GM21528 (cell line): ENCODE results near the gene ATP6V0A1.

Source experiments
- ATAC-seq: cut with Tn5 transposase; IDR thresholded peaks from one replicate; pipeline ENCODE4 v1.9.1; 2021; ENCODE audit warnings: mild to moderate bottlenecking, moderate library complexity; ENCODE audit not compliant: unreplicated experiment, low FRiP score

The ATP6V0A1 gene

DNA sequence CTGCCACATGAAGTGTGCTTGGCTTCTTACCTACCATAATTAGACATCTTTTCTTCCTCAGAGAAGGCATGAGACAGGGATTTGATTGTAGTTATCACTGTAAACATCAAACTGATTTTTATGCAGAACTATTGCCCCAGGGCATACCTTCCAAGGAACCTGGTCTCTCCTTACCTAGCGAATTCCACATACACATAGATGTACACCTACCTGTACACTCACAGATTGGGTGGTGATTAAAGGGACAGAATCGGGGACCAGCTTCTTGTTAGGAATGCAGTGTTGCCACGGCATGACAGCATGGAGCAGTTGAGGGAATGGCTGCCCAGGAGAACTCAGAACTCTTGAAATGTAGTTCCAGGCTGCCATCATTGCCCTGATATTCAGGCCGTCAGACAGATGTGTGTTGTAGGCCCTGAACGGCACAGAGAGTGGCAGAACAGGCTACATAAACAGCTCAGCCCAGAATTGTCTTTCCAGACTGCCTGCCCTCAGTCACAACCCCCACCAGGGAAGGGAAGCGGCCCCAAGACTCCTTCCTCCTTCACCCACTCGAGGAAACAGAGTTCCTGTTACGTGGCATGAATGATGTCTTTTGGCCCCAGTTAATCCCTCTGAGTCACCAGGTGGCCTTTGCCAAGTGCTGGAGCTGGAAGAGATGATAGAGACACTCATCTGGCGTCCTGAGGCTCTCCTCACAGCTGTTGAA, 59.5 kb downstream of the ATP6V0A1 start:
- ATAC-seq: no peak

DNA sequence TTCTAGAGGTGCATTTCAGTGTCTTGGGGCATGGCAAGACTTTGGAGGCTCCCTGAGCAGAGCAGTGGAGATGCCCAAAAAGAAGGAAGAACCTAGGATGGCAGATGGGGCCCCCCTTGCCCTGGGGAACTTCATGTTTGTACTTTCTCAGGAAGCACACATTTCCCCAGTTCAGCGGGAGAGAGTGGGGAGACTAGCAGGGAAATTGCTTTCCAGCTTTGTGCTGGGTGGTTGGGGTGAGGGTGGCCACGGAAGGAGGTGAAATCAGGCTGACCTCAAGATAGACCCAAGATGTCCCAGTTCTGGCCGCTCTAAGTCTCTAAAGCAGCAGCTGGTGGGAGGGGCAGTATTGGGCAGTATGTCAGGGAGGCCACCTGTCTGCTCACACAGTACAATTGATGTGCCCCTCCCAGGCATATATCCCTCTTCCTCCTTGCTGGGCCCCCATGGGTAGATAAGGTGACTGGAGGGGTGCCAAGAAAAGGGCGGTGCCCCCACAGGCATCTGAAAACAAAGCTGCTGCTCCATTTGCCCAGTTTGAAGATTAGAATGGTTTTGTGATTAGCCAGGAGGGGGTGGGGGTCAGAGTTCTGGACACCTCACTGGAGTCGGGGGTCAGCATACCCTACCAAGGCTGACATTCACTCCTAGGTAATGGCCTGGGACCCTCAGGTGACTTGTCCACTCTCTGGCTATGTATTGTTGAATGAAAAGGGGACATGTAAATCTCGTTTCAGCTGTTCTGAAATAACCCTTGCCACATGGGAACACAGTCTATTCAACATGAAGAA, 60.3 kb downstream of the ATP6V0A1 start:
- no peak for ATAC-seq

DNA sequence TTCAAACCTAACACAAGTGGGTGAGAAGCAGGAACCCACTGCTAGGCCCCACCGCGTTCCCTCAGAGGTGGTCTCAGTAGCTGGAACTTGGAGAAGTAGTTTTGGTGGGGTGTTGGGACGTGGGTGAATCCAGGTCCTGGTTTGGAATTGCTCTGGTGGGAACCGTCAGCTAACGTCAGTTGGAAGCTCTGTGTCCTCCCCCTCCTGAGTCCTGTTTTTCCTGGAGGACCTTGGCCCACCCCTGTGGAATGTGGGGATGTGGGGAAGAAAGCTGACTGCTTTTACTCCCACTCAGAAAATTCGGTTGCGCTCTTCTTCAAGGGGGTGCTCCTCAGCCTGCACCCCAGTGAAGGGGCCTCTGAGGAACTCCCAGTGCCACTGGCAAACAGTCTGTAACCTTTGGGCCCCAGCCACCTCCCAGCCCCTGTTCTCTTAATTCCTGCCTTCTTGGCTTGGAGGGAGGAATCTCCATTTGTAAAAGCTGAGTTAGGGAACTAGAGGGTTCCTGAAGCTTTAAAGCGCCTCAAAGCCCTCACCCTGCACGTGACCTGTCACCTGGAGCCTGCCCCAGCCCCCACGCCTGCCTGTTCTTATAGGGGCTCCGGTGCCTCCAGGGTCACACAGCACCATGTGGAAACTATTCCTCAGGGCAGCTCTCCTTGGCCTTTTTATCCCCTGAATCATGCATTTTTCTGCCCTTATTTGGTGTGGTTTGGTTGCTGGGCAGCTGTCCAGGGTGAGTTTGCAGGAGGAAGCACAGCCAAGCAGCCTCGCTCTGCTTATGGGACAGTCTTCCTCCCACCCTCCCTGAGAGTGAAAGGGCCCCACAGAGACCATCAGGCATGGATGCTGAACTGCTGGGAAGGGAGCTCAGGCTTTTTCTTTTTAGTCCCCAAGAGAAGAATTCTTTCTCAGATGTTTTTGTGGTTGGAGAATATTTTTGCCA, 61.1 kb downstream of the ATP6V0A1 start:
- no peak for ATAC-seq

DNA sequence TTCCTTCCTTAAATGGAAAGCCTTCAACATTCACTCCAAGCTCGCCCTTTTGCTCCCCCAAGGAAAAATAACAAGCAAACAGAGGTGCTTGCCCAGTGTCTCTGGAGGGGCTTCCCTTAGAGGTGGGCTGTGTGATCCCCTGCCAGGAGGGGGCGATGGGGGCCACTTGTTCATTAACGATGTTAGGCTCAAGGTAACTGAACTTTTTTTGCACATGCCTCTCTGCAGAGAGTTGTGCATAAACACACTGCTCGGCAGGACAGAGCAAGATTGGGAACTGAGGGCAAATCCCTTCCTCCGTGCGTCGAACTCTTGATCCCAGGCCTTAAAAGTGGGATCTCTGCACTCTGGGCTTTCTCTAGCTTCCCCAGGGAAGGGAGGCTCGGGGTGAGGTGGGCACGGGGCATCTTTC, 61.9 kb downstream of the ATP6V0A1 start:
- ATAC-seq: no peak

DNA sequence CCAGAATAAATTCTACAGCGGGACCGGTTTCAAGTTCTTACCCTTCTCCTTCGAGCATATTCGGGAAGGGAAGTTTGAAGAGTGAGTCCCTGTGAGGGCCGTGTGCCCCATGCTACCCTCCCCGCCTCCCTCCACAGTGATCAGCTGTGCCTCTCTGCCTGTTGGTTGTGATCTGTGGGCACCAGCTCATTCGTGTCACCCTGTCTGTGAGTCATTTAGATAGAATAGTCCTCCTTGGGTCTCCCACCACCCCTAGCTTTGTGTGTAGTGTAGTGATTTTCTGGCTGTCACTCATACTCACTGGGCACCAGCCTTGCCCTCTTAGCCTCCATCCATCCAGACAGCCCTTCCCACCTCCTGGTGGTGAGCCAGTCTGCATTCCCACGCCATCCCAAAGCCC, 62.4 kb downstream of the ATP6V0A1 start:
- no peak for ATAC-seq

DNA sequence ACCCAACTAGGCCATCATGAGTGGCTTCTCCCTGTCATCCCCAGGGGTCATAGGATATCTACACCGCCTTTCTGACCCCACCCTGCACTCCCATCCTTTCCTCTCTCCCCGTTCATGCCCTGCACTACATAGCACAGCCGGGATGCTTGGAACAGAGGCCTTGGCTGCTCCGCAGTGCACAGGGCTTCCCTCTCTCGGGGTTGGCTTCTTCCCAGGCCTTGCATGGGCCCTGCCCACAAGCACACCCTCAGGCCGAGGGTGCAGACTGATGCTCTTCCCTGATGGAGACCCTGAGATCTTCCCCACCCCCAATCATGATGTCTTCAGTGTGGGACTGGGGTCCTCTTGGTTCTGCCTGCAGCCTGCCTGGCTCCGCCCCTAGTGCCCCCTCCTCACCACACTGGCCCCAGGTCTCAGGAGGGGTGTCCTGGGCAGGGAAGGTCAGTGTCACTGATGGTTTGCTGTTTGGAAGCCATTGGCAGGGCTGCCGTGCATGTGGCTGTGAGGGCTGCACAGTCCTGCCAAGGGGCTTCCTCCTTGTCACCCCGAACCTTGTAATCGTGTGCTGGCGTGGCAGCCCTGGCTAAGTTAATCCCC, 63.1 kb downstream of the ATP6V0A1 start:
- no peak for ATAC-seq

DNA sequence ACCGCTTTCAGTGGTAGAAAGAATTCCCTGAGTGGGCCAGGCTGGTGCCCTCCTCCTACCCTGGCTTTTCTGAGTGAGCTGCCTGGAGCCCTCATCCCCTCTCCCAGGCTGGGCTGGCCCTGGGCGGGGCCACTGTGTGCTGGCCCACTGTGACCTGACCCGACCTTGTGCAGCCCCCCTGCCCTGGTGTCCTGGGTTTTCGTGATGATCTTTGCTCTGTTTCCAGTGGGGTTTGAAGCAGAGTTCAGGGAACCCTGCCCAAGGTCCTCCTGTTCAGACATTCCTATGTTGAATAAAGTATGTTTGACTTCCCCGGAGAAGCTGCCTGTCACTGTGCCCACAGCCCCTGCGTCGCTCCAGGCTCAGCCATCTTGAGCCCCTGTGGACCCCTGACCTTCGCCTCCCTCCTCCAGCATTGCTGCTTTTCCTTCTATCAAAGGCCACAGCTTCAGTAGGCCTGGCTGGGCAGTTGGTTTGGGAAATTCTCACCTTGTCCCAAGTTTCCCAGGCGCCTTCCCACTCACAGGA, 63.6 kb downstream of the ATP6V0A1 start:
- no peak for ATAC-seq

DNA sequence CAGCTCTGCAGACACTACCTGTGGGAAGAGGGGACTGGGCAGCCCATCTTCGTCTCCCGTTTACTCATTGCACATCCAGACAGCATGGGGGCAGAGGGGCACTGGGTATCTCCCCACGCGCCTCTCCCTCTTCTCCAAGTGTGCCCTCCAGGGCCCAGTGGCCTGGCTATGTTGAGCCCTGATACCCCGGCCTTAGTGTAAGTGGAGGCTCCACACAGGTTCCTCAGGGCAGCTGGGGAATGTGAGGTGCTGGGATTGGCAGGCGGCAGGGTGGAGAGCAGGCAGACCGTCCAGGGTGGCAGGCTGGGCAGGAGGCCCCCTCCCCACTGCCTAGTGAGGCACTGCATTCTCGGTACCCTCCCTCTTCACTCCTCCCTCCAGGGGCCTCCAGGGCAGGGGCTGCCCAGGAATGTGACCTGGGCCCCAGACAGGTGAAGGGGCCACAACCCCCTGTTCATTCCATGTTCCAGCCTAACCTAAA, 64.2 kb downstream of the ATP6V0A1 start:
- ATAC-seq: no peak

DNA sequence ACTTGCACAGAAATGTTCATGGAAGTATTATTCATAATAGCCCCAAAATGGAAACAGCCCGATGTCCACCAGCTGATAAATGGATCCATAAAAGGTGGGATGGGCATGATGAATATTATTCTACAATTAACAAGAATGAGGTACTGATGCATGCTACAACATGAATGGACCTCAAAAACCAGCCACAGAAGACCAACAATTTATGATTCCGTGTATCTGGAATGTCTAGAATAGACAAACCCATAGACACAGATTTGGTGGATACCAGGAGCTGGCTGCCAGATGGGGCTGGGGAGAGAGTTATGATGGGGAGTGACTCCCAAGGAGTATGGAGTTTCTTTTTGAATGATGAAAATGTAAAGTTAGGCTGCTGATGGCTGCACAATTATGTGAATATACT, 66.5 kb downstream of the ATP6V0A1 start:
- ATAC-seq: no peak

DNA sequence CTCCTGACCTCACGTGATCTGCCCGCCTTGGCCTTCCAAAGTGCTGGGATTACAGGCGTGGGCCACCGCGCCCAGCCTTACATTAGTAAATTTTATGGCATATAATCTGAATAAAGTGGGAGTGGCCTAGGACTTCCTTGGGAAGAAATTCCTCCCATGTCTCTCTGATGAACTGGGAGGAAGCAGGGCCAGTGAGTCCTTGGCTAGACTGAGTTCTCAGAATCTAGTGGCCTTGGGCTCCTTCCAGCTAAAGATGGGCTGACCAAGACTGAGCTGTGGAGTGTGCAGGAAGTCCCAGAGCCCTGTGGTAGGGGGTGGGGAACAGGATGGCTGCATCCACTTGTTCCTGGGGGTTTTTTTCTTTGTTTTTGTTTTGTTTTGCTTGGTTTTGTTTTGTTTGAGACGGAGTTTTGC, 67.4 kb downstream of the ATP6V0A1 start:
- ATAC-seq: no peak

DNA sequence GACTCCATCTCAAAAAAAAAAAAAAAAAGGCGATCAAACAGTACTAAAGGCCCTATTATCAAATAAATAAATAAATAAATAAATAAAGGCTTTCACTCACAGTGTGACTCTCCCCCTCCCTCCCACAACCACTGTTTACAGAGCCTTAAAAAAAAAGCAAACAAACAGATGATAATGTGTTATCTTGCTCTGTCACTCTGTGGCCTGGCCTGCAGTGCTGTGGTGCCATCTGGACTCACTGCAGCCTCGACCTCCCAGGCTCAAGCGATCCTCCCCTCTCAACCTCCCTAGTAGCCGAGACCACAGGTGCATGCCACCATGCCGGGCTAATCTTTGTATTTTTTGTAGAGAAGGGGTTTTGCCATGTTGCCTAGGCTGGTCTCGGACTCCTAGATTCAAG, 69.3 kb downstream of the ATP6V0A1 start:
- ATAC-seq: no peak

DNA sequence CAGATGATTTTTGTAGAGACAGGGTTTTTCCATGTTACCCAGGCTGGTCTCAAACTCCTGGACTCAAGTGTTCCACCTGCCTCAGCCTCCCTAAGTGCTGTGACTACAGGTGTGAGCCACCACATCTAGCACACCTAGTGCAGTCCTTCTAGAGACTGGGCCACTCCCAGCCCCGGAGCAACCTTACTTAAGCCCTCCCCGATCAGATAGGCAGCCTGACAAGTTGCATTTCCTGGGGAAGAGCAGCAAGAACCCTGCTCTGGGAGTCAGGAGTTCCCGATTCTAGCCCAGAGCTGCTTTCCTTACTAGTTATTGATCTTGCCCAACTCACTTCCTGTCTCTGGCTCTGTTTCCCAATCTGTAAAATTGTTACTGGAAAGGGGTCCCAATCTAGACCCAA, 70.4 kb downstream of the ATP6V0A1 start:
- ATAC-seq: no peak

DNA sequence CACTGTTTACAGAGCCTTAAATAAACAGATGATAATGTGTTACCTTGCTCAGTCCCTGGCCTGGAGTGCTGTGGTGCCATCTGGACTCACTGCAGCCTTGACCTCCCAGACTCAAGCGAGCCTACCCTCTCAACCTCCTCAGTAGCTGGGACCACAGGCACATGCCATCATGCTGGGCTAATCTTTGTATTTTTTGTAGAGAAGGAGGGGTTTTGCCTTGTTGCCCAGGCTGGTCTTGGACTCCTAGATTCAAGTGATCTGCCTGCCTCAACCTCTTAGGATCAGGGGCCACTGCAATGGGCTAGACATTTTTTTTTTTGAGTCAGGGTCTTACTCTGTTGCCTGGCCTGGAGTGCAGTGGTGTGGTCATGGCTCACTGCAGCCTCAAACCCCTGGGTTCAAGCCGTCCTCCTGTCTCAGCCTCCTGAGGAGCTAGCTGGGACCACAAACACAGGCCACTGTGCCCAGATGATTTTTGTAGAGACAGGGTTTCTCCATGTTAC, 72.3 kb downstream of the ATP6V0A1 start:
- ATAC-seq: no peak

DNA sequence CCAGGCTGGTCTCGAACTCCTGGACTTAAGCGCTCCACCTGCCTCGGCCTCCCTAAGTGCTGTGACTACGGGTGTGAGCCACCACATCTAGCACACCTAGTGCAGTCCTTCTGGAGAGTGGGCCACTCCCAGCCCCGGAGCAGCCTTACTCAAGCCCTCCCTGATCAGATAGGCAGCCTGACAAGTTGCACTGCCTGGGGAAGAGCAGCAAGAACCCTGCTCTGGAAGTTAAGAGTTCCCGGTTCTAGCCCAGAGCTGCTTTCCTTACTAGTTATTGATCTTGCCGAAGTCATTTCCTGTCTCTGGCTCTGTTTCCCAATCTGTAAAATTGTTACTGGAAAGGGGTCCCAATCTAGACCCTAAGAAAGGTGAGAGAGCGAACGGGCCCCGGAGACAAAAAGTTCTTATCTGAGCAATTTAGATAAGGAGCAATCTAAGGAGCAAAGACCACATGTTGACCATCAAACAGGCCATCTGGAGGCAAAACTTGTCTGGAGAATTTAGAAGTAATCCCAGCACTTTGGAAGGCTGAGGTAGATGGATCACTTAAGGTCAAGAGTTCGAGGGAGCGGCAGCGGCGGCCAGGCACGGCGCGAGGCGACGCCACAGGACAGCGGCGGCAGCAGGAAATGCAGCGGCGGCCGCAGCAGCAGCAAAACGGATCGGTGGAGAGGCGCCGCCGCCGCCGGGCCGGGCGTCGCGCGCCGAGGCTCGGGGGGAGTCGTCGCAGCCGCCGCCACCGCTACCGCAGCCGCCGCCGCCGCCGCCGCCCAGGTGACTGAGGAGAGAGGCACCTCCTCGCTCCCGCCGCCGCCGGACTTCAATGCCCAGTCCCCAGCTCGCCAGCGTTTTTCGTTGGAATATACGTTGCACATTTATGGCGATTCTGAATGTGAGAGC, 73.0 kb downstream of the ATP6V0A1 start:
- ATAC-seq: no peak

DNA sequence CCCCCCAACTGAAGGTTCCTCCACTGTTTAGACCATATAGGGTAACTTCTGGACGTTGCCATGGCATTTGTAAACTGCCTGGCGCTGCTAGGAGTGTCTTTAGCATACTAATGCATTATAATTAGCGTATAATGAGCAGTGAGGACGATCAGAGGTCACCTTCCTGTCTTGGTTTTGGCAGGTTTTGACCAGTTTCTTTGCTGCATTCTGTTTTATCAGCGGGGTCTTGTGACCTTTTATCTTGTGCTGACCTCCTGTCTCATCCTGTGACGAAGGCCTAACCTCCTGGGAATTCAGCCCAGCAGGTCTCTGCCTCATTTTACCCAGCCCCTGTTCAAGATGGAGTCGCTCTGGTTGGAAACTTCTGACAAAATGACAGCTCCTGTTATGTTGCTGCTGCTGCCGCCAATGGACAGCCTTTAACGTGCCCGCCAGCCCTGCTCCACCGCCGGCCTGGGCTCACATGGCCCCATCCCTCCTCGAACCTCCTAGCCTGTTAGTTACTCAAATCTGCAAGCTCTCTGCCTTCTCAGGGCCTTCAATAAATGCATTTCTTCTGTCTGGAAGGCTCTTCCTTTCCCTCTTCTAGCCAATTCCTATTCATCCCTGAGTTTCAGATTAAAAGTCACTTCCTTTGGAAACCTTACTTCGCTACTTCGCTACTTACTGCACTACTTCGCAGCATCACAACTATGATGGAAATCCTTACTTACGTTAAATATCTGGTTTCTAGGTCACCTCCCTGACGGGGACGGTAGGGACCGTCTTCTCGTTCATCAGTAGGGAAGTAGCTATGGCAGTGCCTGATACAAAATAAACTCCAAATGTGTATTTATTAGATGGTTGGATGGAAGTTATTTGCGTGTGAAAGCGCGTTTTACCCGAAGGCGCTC, 76.7 kb downstream of the ATP6V0A1 start:
- ATAC-seq: no peak

DNA sequence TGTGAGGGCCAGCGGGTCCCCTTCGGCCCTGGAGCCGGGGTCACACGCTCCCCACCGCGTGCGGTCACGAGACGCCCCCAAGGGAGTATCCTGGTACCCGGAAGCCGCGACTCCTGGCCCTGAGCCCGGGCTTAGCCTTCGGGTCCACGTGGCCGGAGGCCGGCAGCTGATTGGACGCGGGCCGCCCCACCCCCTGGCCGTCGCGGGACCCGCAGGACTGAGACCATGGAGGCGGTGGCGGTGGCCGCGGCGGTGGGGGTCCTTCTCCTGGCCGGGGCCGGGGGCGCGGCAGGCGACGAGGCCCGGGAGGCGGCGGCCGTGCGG, 77.3 kb downstream of the ATP6V0A1 start, which contains the start of gene NAGLU:
TSS of gene NAGLU (plus strand) at position 194 of the 324 bp plus-strand sequence. CDS start at position 226, 32 bp downstream.
- peak; percentile 84 for ATAC-seq

DNA sequence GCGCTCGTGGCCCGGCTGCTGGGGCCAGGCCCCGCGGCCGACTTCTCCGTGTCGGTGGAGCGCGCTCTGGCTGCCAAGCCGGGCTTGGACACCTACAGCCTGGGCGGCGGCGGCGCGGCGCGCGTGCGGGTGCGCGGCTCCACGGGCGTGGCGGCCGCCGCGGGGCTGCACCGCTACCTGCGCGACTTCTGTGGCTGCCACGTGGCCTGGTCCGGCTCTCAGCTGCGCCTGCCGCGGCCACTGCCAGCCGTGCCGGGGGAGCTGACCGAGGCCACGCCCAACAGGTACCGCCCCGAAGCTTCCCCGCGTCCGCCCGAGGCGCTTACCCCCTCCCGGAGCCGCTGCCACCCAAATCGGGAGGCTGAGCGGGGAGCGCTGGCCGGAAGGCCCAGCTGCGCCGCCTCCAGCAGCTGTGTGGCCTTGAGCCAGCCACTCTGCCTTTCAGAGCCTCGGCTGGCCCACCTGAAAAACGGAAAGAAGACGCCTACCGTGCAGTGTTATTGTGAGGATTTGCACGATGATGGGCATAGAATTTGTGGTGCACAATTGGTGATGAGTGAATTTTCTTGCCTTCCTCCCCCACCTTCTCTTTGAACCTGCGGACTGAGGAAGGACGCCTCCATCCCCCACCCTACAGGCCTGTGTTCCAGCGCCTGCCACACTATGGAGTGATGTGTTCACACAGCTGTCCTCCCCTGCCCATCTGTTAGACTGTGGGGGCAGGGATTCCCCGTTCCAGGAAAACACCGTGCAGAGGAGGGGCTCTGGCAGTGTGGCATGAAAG, 77.9 kb downstream of the ATP6V0A1 start:
- peak; percentile 71 for ATAC-seq
